Measurements from ENCODE around the gene EIF4B.

- TF ChIP-seq CTCF (IDR thresholded peaks at IDR 0.05) (no peak), ZFX (IDR thresholded peaks at IDR 0.05; ENCODE audit: borderline replicate concordance) (no peak)
Observed at GRCh38 chr12:53025250-53025649, 19.0 kb downstream of the EIF4B start.

Data from 22Rv1 (cell line).